Gastroesophageal sphincter (tissue), 3 donors: ENCODE measurements around the gene HDAC4.

ENCODE experiments used
- CTCF ChIP-seq, 4 experiments: fragments of 200-600 bp in 2 of 4; fragments of 450-650 bp in 2 of 4; sonication (generic) in 1 of 4; IDR thresholded peaks; one replicate each; pipeline ENCODE4 v1.5.1; 2017 to 2019; ENCODE audit warnings: antibody characterized with exemption in 4 of 4, mild to moderate bottlenecking in 2 of 4, moderate library complexity in 2 of 4
- POLR2AphosphoS5 ChIP-seq: sonication (generic); formaldehyde crosslinking; IDR thresholded peaks from one replicate; pipeline ENCODE4 v1.6.1; 2017; ENCODE audit warnings: antibody characterized with exemption

- TF ChIP-seq CTCF (IDR thresholded peaks at IDR 0.05) (no peak), POLR2AphosphoS5 (no peak)
Measured at GRCh38 chr2:239204876-239205468, 195.8 kb downstream of the HDAC4 start.
